ENCODE results near the gene ZNF423.

DNA sequence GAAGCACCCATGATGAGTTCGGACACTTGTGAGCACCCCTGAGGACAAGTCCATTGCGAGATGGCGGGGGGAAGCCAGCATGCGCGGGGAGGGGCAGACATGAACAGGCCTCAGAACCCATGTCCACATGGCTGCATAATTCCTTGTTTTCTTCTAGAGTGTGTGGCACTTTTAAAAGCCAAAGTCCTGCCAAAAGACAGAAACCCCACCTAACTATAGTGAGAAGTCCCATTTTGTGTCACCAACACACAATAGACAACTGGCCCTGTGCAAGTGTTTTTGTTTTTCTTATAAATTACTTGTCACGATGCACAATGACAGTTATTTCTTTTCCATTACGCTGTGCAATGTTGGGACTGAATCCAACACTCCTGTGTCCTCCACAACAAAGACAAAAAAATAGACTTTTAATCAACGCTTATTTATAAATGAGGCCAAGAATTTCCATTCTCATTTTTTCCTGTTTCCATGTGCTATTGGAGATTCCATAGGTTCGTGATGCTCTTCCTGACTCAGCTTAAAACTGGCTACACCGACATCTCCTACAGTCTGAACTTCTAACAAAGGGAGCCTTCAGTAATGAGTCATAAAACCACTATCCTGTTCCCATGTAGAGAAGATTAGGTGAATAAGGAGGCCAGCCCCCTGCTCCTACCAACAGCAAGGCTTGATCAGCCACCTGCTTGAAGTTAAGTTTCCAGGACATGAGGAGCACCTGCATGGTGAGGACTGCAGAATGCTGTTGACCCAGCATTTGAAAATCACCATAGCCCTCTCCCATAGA is 98.9 kb downstream of the ZNF423 start:
- TF ChIP-seq, protein P1, sequence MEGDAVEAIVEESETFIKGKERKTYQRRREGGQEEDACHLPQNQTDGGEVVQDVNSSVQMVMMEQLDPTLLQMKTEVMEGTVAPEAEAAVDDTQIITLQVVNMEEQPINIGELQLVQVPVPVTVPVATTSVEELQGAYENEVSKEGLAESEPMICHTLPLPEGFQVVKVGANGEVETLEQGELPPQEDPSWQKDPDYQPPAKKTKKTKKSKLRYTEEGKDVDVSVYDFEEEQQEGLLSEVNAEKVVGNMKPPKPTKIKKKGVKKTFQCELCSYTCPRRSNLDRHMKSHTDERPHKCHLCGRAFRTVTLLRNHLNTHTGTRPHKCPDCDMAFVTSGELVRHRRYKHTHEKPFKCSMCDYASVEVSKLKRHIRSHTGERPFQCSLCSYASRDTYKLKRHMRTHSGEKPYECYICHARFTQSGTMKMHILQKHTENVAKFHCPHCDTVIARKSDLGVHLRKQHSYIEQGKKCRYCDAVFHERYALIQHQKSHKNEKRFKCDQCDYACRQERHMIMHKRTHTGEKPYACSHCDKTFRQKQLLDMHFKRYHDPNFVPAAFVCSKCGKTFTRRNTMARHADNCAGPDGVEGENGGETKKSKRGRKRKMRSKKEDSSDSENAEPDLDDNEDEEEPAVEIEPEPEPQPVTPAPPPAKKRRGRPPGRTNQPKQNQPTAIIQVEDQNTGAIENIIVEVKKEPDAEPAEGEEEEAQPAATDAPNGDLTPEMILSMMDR (IDR thresholded peaks at IDR 0.05): no peak
- TF ChIP-seq POLR2AphosphoS5 (IDR thresholded peaks at IDR 0.05) (no peak), EP300 (IDR thresholded peaks at IDR 0.05) (no peak), POLR2A (IDR thresholded peaks at IDR 0.05) (no peak)
